A549 (cell line): Measurements from ENCODE around the gene RBMS3. TPM values are rescaled to one million over a fixed set of nuclear protein-coding genes. Genes with fewer than 3 reads are reported as not detected.
"Not testable (repeated sequence)": the region's sequence is repeated elsewhere in the genome, so short reads cannot be mapped to it uniquely, and the experiment has no call there.

Experiments used
- ATAC-seq, 2 experiments: fragments of 200-7000 bp in 1 of 2; fragments of >200 bp in 1 of 2; cut with Nextera tagmentation in 1 of 2; cut with Tn5 transposase in 1 of 2; 3 replicates each; pipeline versions ENCODE4 v1.8.0 to v1.9.1; 2018 to 2020; ENCODE audit warnings: mild to moderate bottlenecking in 1 of 2, moderate library complexity in 1 of 2
- CTCF ChIA-PET: fragments of 300-600 bp; sonication (Branson Sonifier 250); formaldehyde crosslinking; extraction: SDS; loops from one replicate; lab custom pipeline; 2021; ENCODE audit warnings: antibody characterized with exemption, inconsistent platforms; lab: Yijun Ruan, JAX
- POLR2A ChIA-PET: fragments of 350-600 bp; formaldehyde crosslinking; extraction: SDS; loops from one replicate; lab custom pipeline; 2021; ENCODE audit warnings: antibody characterized with exemption, inconsistent platforms; lab: Yijun Ruan, JAX
- DNase-seq, 2 experiments: peaks; one replicate each; pipeline versions ENCODE4 v3.0.0 to v3.0.0-alpha.2; 2011 to 2016; ENCODE audit warnings: low read depth in 1 of 2, low spot score in 1 of 2
- FAIRE-seq: peaks from 2 replicates; lab custom pipeline; 2011; peaks lifted over from hg19 to GRCh38; lab: Jason Lieb, UNC
- H3K27ac ChIP-seq, 2 experiments: fragments of >200 bp; sonication (Bioruptor Twin); formaldehyde crosslinking; 3 replicates each; pipeline ENCODE4 v1.5.1; 2016 to 2017
- H3K4me1 ChIP-seq: fragments of >200 bp; sonication (Bioruptor Twin); formaldehyde crosslinking; 3 replicates; pipeline ENCODE4 v1.6.1; 2016
- H3K4me2 ChIP-seq: fragments of >200 bp; sonication (Bioruptor Twin); formaldehyde crosslinking; 3 replicates; pipeline ENCODE4 v1.6.1; 2016
- H3K4me3 ChIP-seq: fragments of >200 bp; sonication (Bioruptor Twin); formaldehyde crosslinking; 3 replicates; pipeline ENCODE4 v1.5.1; 2016
- H3K9me3 ChIP-seq: fragments of >200 bp; sonication (Bioruptor Twin); formaldehyde crosslinking; 3 replicates; pipeline ENCODE4 v1.6.1; 2016
- ATOH8 ChIP-seq: fragments of 250-450 bp; sonication (Bioruptor Pico); IDR thresholded peaks from 2 replicates; pipeline ENCODE4 v1.5.0; 2020; ENCODE audit warnings: low read depth, mild to moderate bottlenecking, moderate library complexity
- CEBPB ChIP-seq, 2 experiments: fragments of >200 bp in 1 of 2; sonication (Bioruptor Twin) in 1 of 2; formaldehyde crosslinking in 1 of 2; IDR thresholded peaks; 2 replicates each; pipeline ENCODE4 v1.6.1; 2012 to 2016
- CTCF ChIP-seq: fragments of >200 bp; sonication (Bioruptor Twin); formaldehyde crosslinking; IDR thresholded peaks from 3 replicates; pipeline ENCODE4 v1.5.1; 2016
- ELK1 ChIP-seq: fragments of 150-350 bp; IDR thresholded peaks from 2 replicates; pipeline ENCODE4 v1.6.1; 2014; ENCODE audit warnings: low read depth, mild to moderate bottlenecking, low read length
- FOSB ChIP-seq: fragments of 250-450 bp; sonication (Bioruptor Pico); IDR thresholded peaks from 2 replicates; pipeline ENCODE4 v1.5.0; 2020; ENCODE audit warnings: mild to moderate bottlenecking, moderate library complexity
- FOSL2 ChIP-seq, 2 experiments: fragments of 450-650 bp in 1 of 2; fragments of >200 bp in 1 of 2; sonication (Bioruptor Twin) in 1 of 2; formaldehyde crosslinking; IDR thresholded peaks; 2 replicates each; pipeline versions ENCODE4 v1.5.0 to v1.6.1; 2016 to 2020; ENCODE audit warnings: mild to moderate bottlenecking in 1 of 2, moderate library complexity in 1 of 2
- FOXS1 ChIP-seq: fragments of 250-450 bp; sonication (Bioruptor Pico); IDR thresholded peaks from 2 replicates; pipeline ENCODE4 v1.5.0; 2020; ENCODE audit warnings: mild to moderate bottlenecking, moderate library complexity
- HEYL ChIP-seq: fragments of 250-450 bp; sonication (Bioruptor Pico); IDR thresholded peaks from 2 replicates; pipeline ENCODE4 v1.8.0; 2021; ENCODE audit warnings: mild to moderate bottlenecking, moderate library complexity
- HMGXB4 ChIP-seq: fragments of 250-450 bp; sonication (Bioruptor Pico); IDR thresholded peaks from 2 replicates; pipeline ENCODE4 v1.5.0; 2021; ENCODE audit warnings: mild to moderate bottlenecking, moderate library complexity, borderline replicate concordance
- HOXA7 ChIP-seq: fragments of 250-450 bp; sonication (Bioruptor Pico); IDR thresholded peaks from 2 replicates; pipeline ENCODE4 v1.5.0; 2020; ENCODE audit warnings: mild to moderate bottlenecking, moderate library complexity
- HOXB5 ChIP-seq: fragments of 250-450 bp; sonication (Bioruptor Pico); IDR thresholded peaks from 2 replicates; pipeline ENCODE4 v1.5.0; 2020; ENCODE audit warnings: mild to moderate bottlenecking, moderate library complexity
- JUNB ChIP-seq: fragments of >200 bp; sonication (Bioruptor Twin); formaldehyde crosslinking; IDR thresholded peaks from 2 replicates; pipeline ENCODE4 v1.6.1; 2016
- MAX ChIP-seq: IDR thresholded peaks from 2 replicates; pipeline ENCODE4 v1.6.1; 2012
- NR3C1 ChIP-seq: fragments of >200 bp; sonication (Bioruptor Twin); formaldehyde crosslinking; IDR thresholded peaks from 3 replicates; pipeline ENCODE4 v1.6.1; 2017
- PHF8 ChIP-seq: fragments of 200-600 bp; sonication (generic); IDR thresholded peaks from 2 replicates; pipeline ENCODE4 v1.6.1; 2016; ENCODE audit warnings: low read depth, mild to moderate bottlenecking, antibody characterized with exemption, moderate library complexity, borderline replicate concordance
- POLR2A ChIP-seq: IDR thresholded peaks from 2 replicates; pipeline ENCODE4 v1.6.1; 2012; ENCODE audit warnings: mild to moderate bottlenecking, low read length
- POLR2AphosphoS2 ChIP-seq: conservative IDR thresholded peaks from 2 replicates; pipeline ENCODE4 v1.6.1; 2012; ENCODE audit warnings: low read length, improper control_type of control experiment, inconsistent platforms
- RAD21 ChIP-seq, 2 experiments: fragments of >200 bp in 1 of 2; sonication (Bioruptor Twin) in 1 of 2; formaldehyde crosslinking in 1 of 2; IDR thresholded peaks in 1 of 2; conservative IDR thresholded peaks in 1 of 2; 2 replicates in 1 of 2; 3 replicates in 1 of 2; pipeline ENCODE4 v1.6.1; 2012 to 2018; ENCODE audit warnings: inconsistent platforms in 1 of 2
- SMC3 ChIP-seq: fragments of >200 bp; sonication (Bioruptor Twin); formaldehyde crosslinking; IDR thresholded peaks from 3 replicates; pipeline ENCODE4 v1.6.1; 2018; ENCODE audit warnings: inconsistent platforms
- TP53 ChIP-seq: fragments of 250-450 bp; sonication (Bioruptor Pico); IDR thresholded peaks from 2 replicates; pipeline ENCODE4 v1.5.0; 2021; ENCODE audit warnings: mild to moderate bottlenecking, moderate library complexity
- WGBS: methylation state at CpG from one replicate; pipeline ENCODE4 v1.1.6; 2017; ENCODE audit errors: missing lambda C conversion rate; 5-methylcytosine and 5-hydroxymethylcytosine counted together
- polyA minus RNA-seq: library from RNA; depleted of rRNA, polyadenylated mRNA; stranded (reverse); fragments of >200 nt; gene quantifications from 2 replicates; pipeline ENCODE4 v1.2.3, GENCODE V29; 2011; rRNA and poly(A)+ RNA removed
- polyA plus RNA-seq, 4 experiments: library from polyadenylated mRNA; depleted of rRNA in 3 of 4; stranded (reverse); fragments of >200 nt; fragmentation: RNase III in 1 of 4; extraction: RNeasy Plus Mini Kit Qiagen cat#74134 plus additional on column Dnase treatment in 1 of 4; gene quantifications; 2 replicates in 3 of 4; 3 replicates in 1 of 4; pipeline ENCODE4 v1.2.3, GENCODE V29; 2011 to 2017

RBMS3 gene
- polyA plus RNA-seq (2011; rRNA removed): 4.1 TPM in 2 replicates
- polyA plus RNA-seq (2012; cell fraction: cytosol; rRNA removed): 0.87 and 1.1 TPM in 2 replicates
- polyA plus RNA-seq (2012; cell fraction: nucleus; rRNA removed): 1.2 and 2.1 TPM in 2 replicates
- polyA plus RNA-seq (2017; fragmentation: RNase III; extraction: RNeasy Plus Mini Kit Qiagen cat#74134 plus additional on column Dnase treatment): 0.66 to 1.4 TPM (median 0.92 TPM) in 3 replicates
- 27.5 and 32.3 TPM in 2 replicates for polyA minus RNA-seq

- DNase-seq (peak; percentile 70 to 94), FAIRE-seq (no peak), ATAC-seq (peak; percentile 94 to 96)
- ChIA-PET CTCF (interaction anchor here (0.6 to 1.7 kb wide), 19 partner anchors 8 to 557 kb away, joined by 3 to 5 read pairs (median 3); no protein-coding TSS in a partner anchor), POLR2A (interaction anchor here (0.7 to 1.3 kb wide), 3 partner anchors 44 to 403 kb away, joined by 3 to 5 read pairs (median 4); no protein-coding TSS in a partner anchor)
- H3K4me1 ChIP-seq: peaks cover 26% of the 10 kb centered on the region
- no peaks in the 10 kb centered on the region for H3K9me3 ChIP-seq
- TF ChIP-seq RAD21 (conservative IDR thresholded peaks at IDR 0.05 in 1 of 2, IDR thresholded peaks at IDR 0.05 in 1 of 2) (peak; percentile 82 to 84), PHF8 (no peak), SMC3 (peak; percentile 80), CTCF (peak; percentile 51), CEBPB (IDR thresholded peaks at IDR 0.05) (peak in 1 of 2 experiments; percentile 34; a peak in 2 of 4 replicates), MAX (peak; percentile 24; the same call in 1 of the 2 replicates)
- peak within 1 kb of the TSS; percentile 78 to 80 for H3K27ac ChIP-seq
- H3K4me3 ChIP-seq: peak within 1 kb of the TSS; percentile 49
- peak within 1 kb of the TSS; percentile 84 for H3K4me2 ChIP-seq
- under 1% methylated on average over 16 of the region's 16 CpGs for WGBS
These were observed at the start of gene RBMS3 for GRCh38 chr3:29280404-29281093. TSS of gene RBMS3 (plus strand) at chr3:29281071.

GRCh38 chr3:29233126-29233525 is 47.7 kb upstream of the RBMS3 start:
- POLR2A ChIA-PET, FAIRE-seq, H3K4me1 ChIP-seq, H3K9me3 ChIP-seq, H3K4me3 ChIP-seq, CTCF ChIA-PET, H3K27ac ChIP-seq, DNase-seq, H3K4me2 ChIP-seq: not testable (repeated sequence)
- 0% methylated on average over 1 of the region's 1 CpG for WGBS
- ATAC-seq: peak in 1 of 2 experiments; percentile 50; a peak in 1 of 6 replicates

GRCh38 chr3:29236146-29236840 is 44.6 kb upstream of the RBMS3 start:
- Histone ChIP-seq H3K4me2 (no peak overlapping the region), H3K4me3 (no peak overlapping the region), H3K4me1 (peaks cover 4% of the 10 kb centered on the region; the same call in 1 of the 3 replicates), H3K27ac (no peak overlapping the region), H3K9me3 (no peaks in the 10 kb centered on the region)
- ATAC-seq (no peak), FAIRE-seq (no peak), DNase-seq (no peak)
- no peak for TF ChIP-seq NR3C1
- TF ChIP-seq JUNB: no peak
- no peak for TF ChIP-seq HOXB5 (CRISPR knock-in tag)
- TF ChIP-seq HOXA7 (CRISPR knock-in tag): no peak
- TF ChIP-seq TP53 (CRISPR knock-in tag): no peak
- TF ChIP-seq ELK1: no peak
- ChIA-PET CTCF (no interaction called here), POLR2A (no interaction called here)
- WGBS: 58% methylated on average over 3 of the region's 3 CpGs

GRCh38 chr3:29239376-29239775 is 41.5 kb upstream of the RBMS3 start:
- peaks cover 4% of the 10 kb centered on the region; the same call in 1 of the 3 replicates for H3K4me1 ChIP-seq
- ATAC-seq: no peak
- 87% methylated on average over 2 of the region's 2 CpGs for WGBS
- no peak for TF ChIP-seq ATOH8 (CRISPR knock-in tag)
- no peak for TF ChIP-seq HOXA7 (CRISPR knock-in tag)
- TF ChIP-seq TP53 (CRISPR knock-in tag): no peak
- no peak for TF ChIP-seq POLR2AphosphoS2
- no peak for TF ChIP-seq CEBPB (IDR thresholded peaks at IDR 0.05)
- no peak for TF ChIP-seq FOSB (CRISPR knock-in tag)
- TF ChIP-seq FOSL2 (IDR thresholded peaks at IDR 0.05): no peak
- no peak for TF ChIP-seq FOSL2 (CRISPR knock-in tag; IDR thresholded peaks at IDR 0.05)
- no peak for TF ChIP-seq FOXS1
- TF ChIP-seq NR3C1: no peak
- TF ChIP-seq HEYL (CRISPR knock-in tag): no peak
- TF ChIP-seq POLR2A: no peak
- TF ChIP-seq HMGXB4 (CRISPR knock-in tag): no peak

More at GRCh38 chr3:29239376-29239775, 41.5 kb upstream of the RBMS3 start:
- Histone ChIP-seq H3K4me3 (no peak overlapping the region), H3K9me3 (no peaks in the 10 kb centered on the region), H3K4me2 (no peak overlapping the region), H3K27ac (no peak overlapping the region)
- ChIA-PET CTCF (interaction anchor here (1.2 kb wide), 1 partner anchor 13 kb away, joined by 3 read pairs; no protein-coding TSS in a partner anchor), POLR2A (no interaction called here)
- DNase-seq (no peak), FAIRE-seq (no peak)
